ACC112 (cell line): ENCODE results near the gene HMGXB3.

ENCODE experiments used
- H2AFZ ChIP-seq: fragments of 200-600 bp; sonication (generic); one replicate; pipeline ENCODE4 v1.6.0; 2017; ENCODE audit warnings: antibody characterized with exemption, low read length; ENCODE audit not compliant: unreplicated experiment
- H3K27ac ChIP-seq: fragments of 200-600 bp; sonication (generic); 2 replicates; pipeline ENCODE4 v1.5.1; 2014; ENCODE audit warnings: low read depth, mild to moderate bottlenecking, antibody characterized with exemption, low read length, moderate library complexity
- H3K27me3 ChIP-seq: fragments of 200-600 bp; sonication (generic); 2 replicates; pipeline ENCODE4 v1.6.1; 2014; ENCODE audit warnings: mild to moderate bottlenecking, antibody characterized with exemption, low read length, moderate library complexity, mixed read lengths; ENCODE audit not compliant: insufficient read depth
- H3K36me3 ChIP-seq: fragments of 200-600 bp; sonication (generic); 2 replicates; pipeline ENCODE4 v1.6.1; 2016; ENCODE audit warnings: mild to moderate bottlenecking, antibody characterized with exemption, low read length, moderate library complexity, mixed read lengths; ENCODE audit not compliant: insufficient read depth
- H3K4me1 ChIP-seq: fragments of 200-600 bp; sonication (generic); one replicate; pipeline ENCODE4 v1.6.1; 2016; ENCODE audit warnings: low read length, mixed read lengths; ENCODE audit not compliant: insufficient read depth, unreplicated experiment, control insufficient read depth
- H3K4me3 ChIP-seq: fragments of 200-600 bp; sonication (generic); 2 replicates; pipeline ENCODE4 v1.5.1; 2014; ENCODE audit warnings: mild to moderate bottlenecking, low read depth, low read length
- H3K79me2 ChIP-seq: fragments of 200-600 bp; sonication (generic); one replicate; pipeline ENCODE4 v1.6.0; 2016; ENCODE audit warnings: low read length; ENCODE audit not compliant: control insufficient read depth, unreplicated experiment, insufficient read depth

Gene HMGXB3

DNA sequence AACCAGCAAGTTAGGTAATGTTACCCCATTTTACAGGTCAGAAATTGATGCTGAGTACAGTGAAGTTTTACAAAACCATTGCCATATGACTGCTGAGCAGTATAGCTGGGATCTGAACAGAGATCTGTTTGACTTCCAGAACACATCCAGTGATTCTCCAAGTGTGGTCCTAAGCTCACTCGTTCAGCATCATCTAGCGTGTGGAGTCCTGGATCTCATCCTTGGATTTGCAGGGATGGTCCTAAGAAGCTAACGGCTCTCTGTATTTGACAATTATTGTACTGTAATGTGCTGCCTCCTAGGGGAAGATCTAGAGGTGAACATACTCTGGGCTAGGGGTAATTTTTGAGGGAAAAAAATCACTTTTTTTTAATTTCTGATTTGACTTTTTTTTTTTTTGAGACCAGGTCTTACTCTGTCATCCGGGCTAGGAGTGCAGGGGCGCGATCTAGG is 38.6 kb upstream of the HMGXB3 start:
- Histone ChIP-seq H3K27me3 (no peaks in the 10 kb centered on the region), H3K4me1 (peaks cover 18% of the 10 kb centered on the region), H2AFZ (no peak overlapping the region), H3K4me3 (peak overlapping the region; percentile 93), H3K36me3 (no peaks in the 10 kb centered on the region), H3K79me2 (peaks cover 27% of the 10 kb centered on the region), H3K27ac (no peak overlapping the region; the same call in 1 of the 2 replicates)

DNA sequence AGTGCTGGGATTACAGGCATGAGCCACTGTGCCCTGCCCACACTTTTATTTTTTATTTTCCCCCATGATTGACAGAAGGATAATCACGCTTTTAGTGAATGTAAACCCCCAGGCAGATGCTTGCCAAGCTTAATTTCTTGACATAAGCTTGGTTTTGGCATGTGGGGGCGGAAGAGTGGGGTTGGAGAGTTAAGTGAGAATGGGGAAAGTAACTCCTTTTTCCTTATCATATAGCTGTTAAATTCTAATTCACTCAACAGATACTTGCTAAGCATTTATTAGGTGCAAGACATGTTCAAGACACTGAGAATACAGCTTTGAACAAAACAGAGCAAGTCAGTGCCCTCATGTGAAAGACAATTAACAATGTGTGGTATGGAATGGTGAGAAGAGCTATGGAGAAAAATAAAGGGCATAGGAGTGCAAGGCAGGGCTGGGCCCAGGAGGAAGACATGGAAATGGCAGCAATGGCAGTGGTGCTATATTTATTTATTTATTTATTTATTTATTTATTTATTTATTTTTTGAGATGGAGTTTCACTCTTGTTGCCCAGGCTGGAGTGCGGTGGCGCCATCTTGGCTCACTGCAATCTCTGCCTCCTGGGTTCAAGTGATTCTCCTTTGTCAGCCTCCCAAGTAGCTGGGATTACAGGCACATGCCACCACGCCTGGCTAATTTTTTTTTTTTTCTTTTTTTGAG is 37.8 kb upstream of the HMGXB3 start:
- no peaks in the 10 kb centered on the region for H3K27me3 ChIP-seq
- no peak overlapping the region for H2AFZ ChIP-seq
- peaks cover 27% of the 10 kb centered on the region for H3K79me2 ChIP-seq
- H3K36me3 ChIP-seq, result no peaks in the 10 kb centered on the region
- no peak overlapping the region for H3K27ac ChIP-seq
- H3K4me3 ChIP-seq, result no peak overlapping the region
- peaks cover 18% of the 10 kb centered on the region for H3K4me1 ChIP-seq

DNA sequence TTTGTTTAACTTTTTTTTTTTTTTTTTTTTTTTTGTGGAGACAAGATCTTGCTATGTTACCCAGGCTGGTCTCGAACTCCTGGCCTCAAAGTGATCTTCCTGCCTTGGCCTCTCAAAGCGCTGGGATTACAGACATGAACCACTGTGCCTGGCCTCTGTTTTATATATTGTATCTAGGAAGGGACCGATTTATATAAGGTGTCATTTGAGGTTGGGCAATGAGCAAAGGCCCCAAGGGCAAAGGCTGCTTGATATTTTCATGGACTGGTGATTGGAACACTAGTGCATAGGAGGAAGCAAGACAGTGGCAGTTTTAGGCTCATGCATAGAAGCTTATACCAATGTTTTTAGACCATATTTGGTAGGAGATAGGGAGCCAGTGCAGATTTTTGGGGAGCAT is 36.8 kb upstream of the HMGXB3 start:
- Histone ChIP-seq H3K27ac (no peak overlapping the region), H3K4me3 (no peak overlapping the region), H3K27me3 (no peaks in the 10 kb centered on the region), H2AFZ (no peak overlapping the region), H3K4me1 (peaks cover 18% of the 10 kb centered on the region), H3K79me2 (peaks cover 27% of the 10 kb centered on the region), H3K36me3 (no peaks in the 10 kb centered on the region)

DNA sequence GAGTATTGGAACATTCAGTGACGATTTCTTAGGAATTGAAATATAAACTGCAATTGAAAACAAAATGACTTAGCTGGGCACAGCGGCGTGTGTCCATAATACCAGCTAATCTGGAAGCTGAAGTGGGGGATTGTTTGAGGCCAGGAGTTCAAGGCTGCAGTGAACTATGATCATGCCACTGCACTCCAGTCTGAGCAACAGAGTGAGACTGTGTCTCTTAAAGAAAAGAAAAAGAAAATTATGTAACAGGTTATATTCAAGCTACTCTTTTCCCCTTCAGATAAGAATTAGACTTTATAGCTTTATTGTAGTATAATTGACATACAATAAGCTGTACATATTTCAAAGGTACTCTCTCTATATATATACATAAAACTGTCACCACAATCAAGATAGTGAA is 33.6 kb upstream of the HMGXB3 start:
- H2AFZ ChIP-seq, result no peak overlapping the region
- H3K4me1 ChIP-seq, result peaks cover under 1% of the 10 kb centered on the region
- no peak overlapping the region for H3K4me3 ChIP-seq
- H3K79me2 ChIP-seq, result peaks cover 27% of the 10 kb centered on the region
- no peak overlapping the region for H3K27ac ChIP-seq
- H3K36me3 ChIP-seq, result no peaks in the 10 kb centered on the region
- no peaks in the 10 kb centered on the region for H3K27me3 ChIP-seq

DNA sequence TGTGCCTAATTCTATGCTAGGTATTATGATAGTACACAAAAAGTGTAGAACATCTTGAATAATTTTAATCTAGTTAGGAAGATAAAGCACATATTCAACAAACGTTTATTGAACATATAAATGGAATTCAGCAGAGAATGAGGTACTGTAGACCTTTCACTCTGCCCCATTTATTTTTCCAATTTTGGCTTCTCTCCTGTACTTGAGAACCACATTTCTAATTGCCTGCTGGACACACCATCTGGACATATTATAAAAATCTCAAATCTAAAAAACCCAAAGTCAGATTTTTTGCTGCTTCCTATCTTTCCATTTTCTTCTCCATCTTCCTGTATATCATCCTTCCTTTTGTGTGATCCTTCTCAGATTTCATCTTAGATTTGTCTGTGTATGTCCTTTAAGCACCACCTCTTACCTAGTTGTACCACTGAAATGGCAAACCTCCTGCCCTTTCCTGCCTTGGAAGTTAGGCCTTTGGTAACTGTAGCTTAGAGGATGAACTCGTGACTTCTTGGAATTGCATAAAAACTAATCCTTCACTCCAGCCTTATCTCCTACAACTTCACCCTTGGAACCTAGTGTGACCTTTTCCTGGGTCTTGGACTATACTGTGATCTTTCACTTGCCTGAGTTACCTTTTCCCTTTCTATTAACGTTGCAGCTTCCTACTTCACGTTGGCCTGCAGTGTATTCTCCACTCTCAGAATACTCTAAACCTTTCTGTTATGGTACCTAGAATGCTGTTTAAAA is 31.2 kb upstream of the HMGXB3 start:
- H2AFZ ChIP-seq, result no peak overlapping the region
- H3K4me1 ChIP-seq, result no peaks in the 10 kb centered on the region
- H3K36me3 ChIP-seq, result no peaks in the 10 kb centered on the region
- H3K27ac ChIP-seq, result no peak overlapping the region
- no peaks in the 10 kb centered on the region for H3K27me3 ChIP-seq
- H3K79me2 ChIP-seq, result peaks cover 16% of the 10 kb centered on the region
- H3K4me3 ChIP-seq, result no peak overlapping the region

DNA sequence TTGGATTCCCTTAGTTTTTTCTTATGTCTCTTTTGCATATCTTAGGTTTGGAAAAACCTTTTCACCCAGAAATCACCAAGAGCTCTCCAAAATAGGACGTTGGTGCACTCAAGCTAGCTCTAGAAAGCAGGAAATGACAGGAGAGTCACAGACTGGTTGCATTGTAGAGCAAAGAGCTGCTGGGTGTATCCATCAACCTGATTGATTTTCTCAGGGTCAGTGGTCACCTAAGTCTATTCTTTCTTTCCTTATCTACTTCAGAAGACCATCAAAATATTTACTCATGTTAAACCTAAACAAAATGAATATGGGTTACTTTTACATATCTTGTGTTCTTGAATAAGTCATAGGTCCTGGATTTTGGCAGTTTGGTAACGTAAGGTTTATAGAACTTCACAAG is 25.1 kb upstream of the HMGXB3 start:
- H3K79me2 ChIP-seq, result peaks cover 12% of the 10 kb centered on the region
- H3K27ac ChIP-seq, result no peak overlapping the region
- no peak overlapping the region for H3K4me3 ChIP-seq
- peaks cover 4% of the 10 kb centered on the region for H3K36me3 ChIP-seq
- no peaks in the 10 kb centered on the region for H3K27me3 ChIP-seq
- H2AFZ ChIP-seq, result no peak overlapping the region
- peaks cover 8% of the 10 kb centered on the region for H3K4me1 ChIP-seq

DNA sequence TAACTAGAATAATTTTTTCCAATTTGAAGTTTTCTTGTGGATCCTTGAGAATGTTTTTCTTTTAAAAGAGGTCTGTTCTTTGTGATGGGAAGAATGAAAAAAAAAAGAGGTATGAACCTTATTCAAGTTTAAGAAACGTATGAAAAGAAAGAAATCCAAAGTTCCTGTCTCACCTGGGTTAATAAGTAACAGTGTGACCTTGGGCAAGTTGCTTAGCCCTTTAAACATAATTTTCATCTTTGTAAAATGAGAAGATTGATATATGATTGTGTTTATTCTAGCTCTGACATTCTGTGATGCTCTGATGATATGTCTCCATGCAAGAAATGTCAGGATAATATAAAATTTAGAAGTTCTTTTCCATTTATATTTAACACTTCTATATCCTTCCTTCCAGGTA is 20.6 kb upstream of the HMGXB3 start:
- no peak overlapping the region for H3K27ac ChIP-seq
- H3K79me2 ChIP-seq, result peaks cover 9% of the 10 kb centered on the region
- no peaks in the 10 kb centered on the region for H3K27me3 ChIP-seq
- H3K4me1 ChIP-seq, result peaks cover 8% of the 10 kb centered on the region
- H3K4me3 ChIP-seq, result no peak overlapping the region
- H3K36me3 ChIP-seq, result peaks cover 4% of the 10 kb centered on the region
- H2AFZ ChIP-seq, result no peak overlapping the region

DNA sequence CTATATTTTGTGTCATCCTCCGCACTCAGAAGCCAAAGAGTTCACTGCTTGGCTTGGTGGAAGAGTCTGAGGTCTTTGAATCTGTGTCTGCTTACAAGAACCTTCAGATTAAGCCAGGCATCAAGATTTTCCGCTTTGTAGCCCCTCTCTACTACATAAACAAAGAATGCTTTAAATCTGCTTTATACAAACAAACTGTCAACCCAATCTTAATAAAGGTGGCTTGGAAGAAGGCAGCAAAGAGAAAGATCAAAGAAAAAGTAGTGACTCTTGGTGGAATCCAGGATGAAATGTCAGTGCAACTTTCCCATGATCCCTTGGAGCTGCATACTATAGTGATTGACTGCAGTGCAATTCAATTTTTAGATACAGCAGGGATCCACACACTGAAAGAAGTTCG is 19.3 kb upstream of the HMGXB3 start:
- peaks cover 4% of the 10 kb centered on the region for H3K36me3 ChIP-seq
- no peak overlapping the region for H3K4me3 ChIP-seq
- no peak overlapping the region for H3K27ac ChIP-seq
- peaks cover 5% of the 10 kb centered on the region for H3K79me2 ChIP-seq
- peaks cover 5% of the 10 kb centered on the region for H3K4me1 ChIP-seq
- H3K27me3 ChIP-seq, result no peaks in the 10 kb centered on the region
- no peak overlapping the region for H2AFZ ChIP-seq

DNA sequence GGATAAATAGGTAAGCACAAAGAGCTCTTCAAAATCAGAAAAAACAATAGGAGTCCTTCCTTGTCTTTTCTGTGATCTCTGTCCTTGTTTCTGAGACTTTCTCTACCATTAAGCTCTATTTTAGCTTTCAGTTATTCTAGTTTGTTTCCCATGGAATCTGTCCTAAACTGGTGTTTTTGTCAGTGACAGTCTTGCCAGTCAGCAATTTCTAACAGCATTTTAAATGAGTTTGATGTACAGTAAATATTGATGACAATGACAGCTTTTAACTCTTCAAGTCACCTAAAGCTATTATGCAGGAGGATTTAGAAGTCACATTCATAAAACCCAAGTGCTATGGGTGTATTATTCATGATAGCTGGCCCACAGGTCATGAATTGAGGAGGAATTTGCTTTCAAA is 18.0 kb upstream of the HMGXB3 start:
- no peak overlapping the region for H3K27ac ChIP-seq
- H3K36me3 ChIP-seq, result peaks cover 4% of the 10 kb centered on the region
- no peaks in the 10 kb centered on the region for H3K4me1 ChIP-seq
- H3K79me2 ChIP-seq, result no peaks in the 10 kb centered on the region
- no peak overlapping the region for H2AFZ ChIP-seq
- H3K27me3 ChIP-seq, result no peaks in the 10 kb centered on the region
- no peak overlapping the region for H3K4me3 ChIP-seq

DNA sequence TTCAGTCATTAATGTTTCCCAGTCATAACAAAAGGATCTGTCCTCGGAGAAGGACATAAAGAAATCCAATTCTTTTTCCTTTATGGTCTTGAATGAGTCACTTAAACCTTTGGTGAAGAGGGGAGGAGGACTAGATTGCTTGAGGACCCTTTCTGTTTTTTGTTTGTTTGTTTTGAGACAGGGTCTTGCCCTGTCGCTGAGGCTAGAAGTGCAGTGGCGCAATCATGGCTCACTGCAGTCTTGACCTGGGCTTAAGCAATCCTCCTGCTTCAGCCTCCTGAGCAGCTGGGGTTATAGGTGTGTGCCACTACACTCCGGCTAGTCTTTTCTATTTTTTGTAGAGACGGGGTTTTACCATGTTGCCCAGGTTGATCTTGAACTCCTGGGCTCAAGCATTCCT is 12.4 kb upstream of the HMGXB3 start:
- Histone ChIP-seq H3K36me3 (no peaks in the 10 kb centered on the region), H3K4me3 (no peak overlapping the region), H3K27ac (no peak overlapping the region)

More for the DNA sequence above, 12.4 kb upstream of the HMGXB3 start:
- H2AFZ ChIP-seq, result no peak overlapping the region
- no peaks in the 10 kb centered on the region for H3K4me1 ChIP-seq
- no peaks in the 10 kb centered on the region for H3K27me3 ChIP-seq
- no peaks in the 10 kb centered on the region for H3K79me2 ChIP-seq
